ENCODE measurements around the gene CNN2.
A peak's percentile ranks its signal among the peaks of the same experiment; 100 is the strongest.

CNN2 gene

GRCh38 chr19:1067341-1067957, 41.0 kb downstream of the CNN2 start:
- TF ChIP-seq CTCF (IDR thresholded peaks at IDR 0.05; ENCODE audit: borderline replicate concordance, extremely low read depth, low read length, poor library complexity, severe bottlenecking) (no peak), EZH2 (IDR thresholded peaks at IDR 0.05; ENCODE audit: borderline replicate concordance, low read depth, low read length, severe bottlenecking) (no peak)
- DNase-seq: no peak
- Histone ChIP-seq H3K9ac (ENCODE audit: low read depth, low read length) (peak overlapping the region; percentile 96), H3K9me3 (ENCODE audit: insufficient read depth, low read length, severe bottlenecking) (no peaks in the 10 kb centered on the region), H3K27ac (ENCODE audit: low read length) (peak overlapping the region; percentile 83), H3K4me2 (ENCODE audit: insufficient read depth, low read length) (peak overlapping the region; percentile 92), H3K4me1 (ENCODE audit: insufficient read depth, low read length) (peaks cover 47% of the 10 kb centered on the region), H3K27me3 (ENCODE audit: insufficient read depth, low read length, poor library complexity) (no peaks in the 10 kb centered on the region), H4K20me1 (ENCODE audit: insufficient read depth, low read length) (peaks cover 21% of the 10 kb centered on the region), H2AFZ (ENCODE audit: low read depth, low read length) (peak overlapping the region; percentile 67), H3K4me3 (ENCODE audit: low read depth in 1 of 2, low read length in 2 of 2) (peak overlapping the region; percentile 84 to 97), H3K79me2 (ENCODE audit: insufficient read depth, low read length) (peaks cover 42% of the 10 kb centered on the region), H3K36me3 (ENCODE audit: insufficient read depth, low read length) (peaks cover 28% of the 10 kb centered on the region)
- ATAC-seq (ENCODE audit: insufficient read depth, low read depth): peak; percentile 55

- TF ChIP-seq CTCF (IDR thresholded peaks at IDR 0.05; ENCODE audit: borderline replicate concordance, extremely low read depth, low read length, poor library complexity, severe bottlenecking): no peak
- TF ChIP-seq EZH2 (IDR thresholded peaks at IDR 0.05; ENCODE audit: borderline replicate concordance, low read depth, low read length, severe bottlenecking): no peak
- H3K4me1 ChIP-seq (ENCODE audit: insufficient read depth, low read length): peaks cover 47% of the 10 kb centered on the region
- H3K36me3 ChIP-seq (ENCODE audit: insufficient read depth, low read length): peaks cover 31% of the 10 kb centered on the region
- no peaks in the 10 kb centered on the region for H3K27me3 ChIP-seq (ENCODE audit: insufficient read depth, low read length, poor library complexity)
- peak; percentile 89 for DNase-seq
- H3K9ac ChIP-seq (ENCODE audit: low read depth, low read length): peak overlapping the region; percentile 96
- H3K4me2 ChIP-seq (ENCODE audit: insufficient read depth, low read length): peak overlapping the region; percentile 92
- H2AFZ ChIP-seq (ENCODE audit: low read depth, low read length): peak overlapping the region; percentile 41; the same call in 1 of the 2 replicates
- peak overlapping the region; percentile 83 for H3K27ac ChIP-seq (ENCODE audit: low read length)
- peaks cover 48% of the 10 kb centered on the region for H3K79me2 ChIP-seq (ENCODE audit: insufficient read depth, low read length)
- H4K20me1 ChIP-seq (ENCODE audit: insufficient read depth, low read length): peaks cover 30% of the 10 kb centered on the region
- H3K9me3 ChIP-seq (ENCODE audit: insufficient read depth, low read length, severe bottlenecking): no peaks in the 10 kb centered on the region
- peak overlapping the region; percentile 84 to 97 for H3K4me3 ChIP-seq (ENCODE audit: low read depth in 1 of 2, low read length in 2 of 2)
- peak; percentile 44 for ATAC-seq (ENCODE audit: insufficient read depth, low read depth)
These were observed 41.9 kb downstream of the CNN2 start for GRCh38 chr19:1068009-1069001.

- Histone ChIP-seq H3K4me2 (ENCODE audit: insufficient read depth, low read length) (peak overlapping the region; percentile 92), H3K4me1 (ENCODE audit: insufficient read depth, low read length) (peaks cover 52% of the 10 kb centered on the region), H3K79me2 (ENCODE audit: insufficient read depth, low read length) (peaks cover 48% of the 10 kb centered on the region), H3K9ac (ENCODE audit: low read depth, low read length) (peak overlapping the region; percentile 96), H2AFZ (ENCODE audit: low read depth, low read length) (no peak overlapping the region), H3K4me3 (ENCODE audit: low read depth in 1 of 2, low read length in 2 of 2) (peak overlapping the region in 1 of 2 experiments; percentile 84; a peak in 2 of 4 replicates), H3K27ac (ENCODE audit: low read length) (peak overlapping the region; percentile 83), H3K9me3 (ENCODE audit: insufficient read depth, low read length, severe bottlenecking) (no peaks in the 10 kb centered on the region), H4K20me1 (ENCODE audit: insufficient read depth, low read length) (peaks cover 32% of the 10 kb centered on the region), H3K27me3 (ENCODE audit: insufficient read depth, low read length, poor library complexity) (no peaks in the 10 kb centered on the region), H3K36me3 (ENCODE audit: insufficient read depth, low read length) (peaks cover 40% of the 10 kb centered on the region)
- TF ChIP-seq CTCF (IDR thresholded peaks at IDR 0.05; ENCODE audit: borderline replicate concordance, extremely low read depth, low read length, poor library complexity, severe bottlenecking) (no peak), EZH2 (IDR thresholded peaks at IDR 0.05; ENCODE audit: borderline replicate concordance, low read depth, low read length, severe bottlenecking) (no peak)
- ATAC-seq (ENCODE audit: insufficient read depth, low read depth): no peak
- peak; percentile 59 for DNase-seq
These were observed 42.8 kb downstream of the CNN2 start for GRCh38 chr19:1069009-1069779.

All from DND-41 (cell line).